Epithelial cell of proximal tubule (primary cell): Measurements from ENCODE around the gene KLF16. TPM values are rescaled to one million over a fixed set of nuclear protein-coding genes. Genes with fewer than 3 reads are reported as not detected.
A peak's percentile ranks its signal among the peaks of the same experiment; 100 is the strongest.

Source experiments
- DNase-seq: peaks from one replicate; pipeline ENCODE4 v3.0.0-alpha.2; 2011; ENCODE audit warnings: low read depth
- H3K4me3 ChIP-seq: 2 replicates; pipeline ENCODE4 v1.5.1; 2011; ENCODE audit warnings: low read depth, mild to moderate bottlenecking, low read length
- CTCF ChIP-seq: conservative IDR thresholded peaks from 2 replicates; pipeline ENCODE4 v1.5.1; 2012; ENCODE audit warnings: low read depth, mild to moderate bottlenecking, low read length
- total RNA-seq: library from RNA; depleted of rRNA; stranded (reverse); fragments of >200 nt; gene quantifications from 2 replicates; pipeline ENCODE4 v1.2.3, GENCODE V29; 2015

The KLF16 gene
- total RNA-seq, 1 donor from 2014 or later: 28.1 TPM

DNA sequence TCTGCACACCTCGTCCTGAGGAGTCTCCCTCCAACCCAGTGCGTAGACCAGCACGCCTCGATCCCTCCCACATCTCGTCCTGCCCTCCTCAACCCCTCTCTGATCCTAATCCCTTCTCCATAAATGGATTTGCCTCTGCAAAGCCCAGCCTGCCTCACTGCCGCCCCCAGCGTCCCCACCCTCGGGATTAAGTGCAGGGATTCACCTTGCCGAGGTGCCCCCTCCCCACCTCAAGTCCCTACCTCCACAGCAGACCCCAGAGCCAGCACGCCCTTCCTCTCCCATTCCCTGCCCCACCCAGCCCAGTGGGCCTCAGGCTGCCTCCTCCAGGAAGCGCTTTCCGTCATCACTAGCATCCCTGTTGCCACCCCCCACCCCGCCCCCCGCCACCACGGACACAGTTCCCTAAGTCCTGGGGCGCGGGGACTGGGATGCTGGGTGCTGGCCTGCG lies 4.0 kb downstream of the KLF16 start:
- TF ChIP-seq CTCF: no peak
- H3K4me3 ChIP-seq: peak overlapping the region; percentile 92
- no peak for DNase-seq

GRCh38 chr19:1858412-1859081 lies 4.8 kb downstream of the KLF16 start:
- DNase-seq: no peak

DNA sequence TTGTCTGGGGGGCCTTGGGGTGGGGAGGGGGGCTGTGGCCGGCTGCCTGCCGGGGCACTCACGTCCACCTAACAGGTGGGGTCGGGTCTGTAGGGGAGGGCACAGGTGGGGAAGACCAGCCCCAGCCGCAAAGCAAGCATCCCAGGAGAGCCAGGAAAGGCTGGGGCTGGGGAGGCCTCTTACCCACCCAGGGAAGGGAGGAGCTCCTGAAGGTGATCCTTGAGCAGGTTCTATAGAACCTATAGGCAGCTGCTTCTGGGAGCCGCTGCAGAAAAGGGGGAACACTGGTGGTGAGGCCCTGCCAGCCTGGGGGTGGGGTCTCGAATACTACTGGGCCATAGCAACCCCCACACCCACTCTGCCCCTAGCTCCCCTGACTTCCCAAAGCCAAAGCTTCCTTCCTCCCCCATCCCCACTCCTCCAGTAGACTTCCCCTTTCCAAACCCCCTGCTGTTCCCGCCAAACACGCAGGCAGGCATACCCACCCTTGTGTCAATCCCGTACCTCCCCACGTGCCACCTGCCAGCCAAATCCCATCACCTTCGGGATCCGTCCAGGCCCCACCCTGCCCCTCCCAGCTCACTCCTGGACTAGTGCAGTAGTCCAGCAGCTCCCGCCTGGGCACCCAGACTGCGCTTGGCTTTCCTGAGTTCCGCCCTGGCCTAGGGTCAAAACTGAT lies 5.6 kb downstream of the KLF16 start:
- no peak for DNase-seq
- no peak for TF ChIP-seq CTCF
- H3K4me3 ChIP-seq: peak overlapping the region; percentile 52

More at GRCh38 chr19:1858412-1859081, 4.8 kb downstream of the KLF16 start:
- no peak for TF ChIP-seq CTCF
- no peak overlapping the region for H3K4me3 ChIP-seq

DNA sequence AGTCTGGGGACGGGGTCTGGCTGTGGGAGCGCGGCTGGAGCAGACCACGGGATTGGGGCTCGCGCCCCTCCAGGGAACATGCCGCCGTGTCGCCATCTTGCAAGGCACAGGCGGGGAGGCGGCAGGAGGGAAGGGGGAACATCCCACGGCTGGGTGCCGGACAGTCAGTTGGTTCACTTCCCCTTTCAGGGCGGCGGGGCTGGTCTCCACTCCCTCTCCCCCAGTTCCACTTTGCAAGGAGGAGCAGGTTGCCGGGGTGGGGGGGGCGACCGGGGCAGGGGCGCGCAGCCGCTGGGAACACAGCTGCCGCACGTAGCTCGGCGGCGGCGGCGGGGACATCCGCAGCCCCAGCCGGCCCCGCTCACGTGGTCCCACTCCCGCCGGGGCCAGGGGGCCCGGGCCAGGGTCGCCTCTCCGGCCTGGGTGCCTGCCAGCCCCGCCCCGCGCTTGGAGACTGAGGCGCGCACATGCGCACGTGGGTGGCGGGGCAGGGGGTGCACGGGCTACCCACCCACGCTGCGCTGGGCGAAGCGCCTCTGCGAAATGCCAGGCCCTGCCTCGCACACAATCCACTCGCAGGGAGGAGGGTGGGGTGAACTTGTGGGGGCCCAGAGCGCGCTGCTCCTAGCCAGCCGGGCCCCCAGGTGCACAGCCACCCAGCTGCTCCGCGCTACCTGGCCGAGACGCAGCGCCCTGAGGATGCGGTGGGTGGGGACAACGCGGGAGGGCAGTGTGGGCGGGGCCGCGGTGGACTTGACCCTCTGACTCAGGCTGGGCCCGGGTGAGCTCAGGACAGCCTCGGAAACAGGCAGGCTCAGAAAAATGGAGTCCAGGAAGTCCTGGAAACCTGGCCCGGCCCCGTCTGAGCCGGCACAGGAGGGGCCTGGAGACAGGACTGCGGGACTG lies 6.4 kb downstream of the KLF16 start:
- peak overlapping the region; percentile 52 for H3K4me3 ChIP-seq
- no peak for TF ChIP-seq CTCF
- DNase-seq: no peak

DNA sequence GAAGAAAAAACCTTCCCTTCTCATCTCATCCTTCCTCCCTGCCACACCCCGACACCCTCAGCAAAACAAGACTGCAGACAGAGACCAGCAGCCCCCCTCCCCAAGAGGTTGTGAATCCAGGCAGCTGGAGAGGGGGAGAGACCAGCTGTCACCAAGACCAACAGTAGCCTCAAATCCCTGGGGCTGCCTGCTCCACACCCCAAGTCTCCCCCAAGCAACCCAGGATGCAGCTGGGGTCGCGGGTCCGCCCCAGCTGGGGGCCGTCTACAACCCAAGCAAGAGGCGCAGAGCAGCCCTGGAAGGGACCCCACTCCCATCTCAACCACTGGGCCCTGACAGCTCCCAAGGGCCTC lies 7.1 kb downstream of the KLF16 start:
- TF ChIP-seq CTCF: no peak
- no peak for DNase-seq
- H3K4me3 ChIP-seq: peak overlapping the region; percentile 21

GRCh38 chr19:1855828-1856255 lies 7.5 kb downstream of the KLF16 start:
- H3K4me3 ChIP-seq: no peak overlapping the region
- TF ChIP-seq CTCF: no peak
- DNase-seq: no peak
